GM12878 (cell line): ENCODE results near the gene MAP3K5. TPM values are rescaled to one million over a fixed set of nuclear protein-coding genes. Genes with fewer than 3 reads are reported as not detected.

Source experiments
- ATAC-seq: fragments of 200-7000 bp; cut with Tn5 transposase; 3 replicates; pipeline ENCODE4 v1.9.1; 2020; ENCODE audit warnings: mild to moderate bottlenecking, moderate library complexity
- BruUV-seq: library from RNA; stranded (reverse); fragments of 400-500 nt; replicated peaks from 2 replicates; lab custom pipeline; 2021; lab: Mats Ljungman, UMichigan
- CTCF ChIA-PET: fragments of 300-600 bp; sonication (Branson Sonifier 250); formaldehyde crosslinking; extraction: SDS; loops from one replicate; lab custom pipeline; 2021; ENCODE audit warnings: inconsistent platforms; lab: Yijun Ruan, JAX
- POLR2A ChIA-PET: fragments of 350-600 bp; formaldehyde crosslinking; extraction: SDS; loops from one replicate; lab custom pipeline; 2021; ENCODE audit warnings: inconsistent platforms; lab: Charles Lee
- RAD21 ChIA-PET: fragments of 300-600 bp; sonication (Branson Sonifier 250); formaldehyde crosslinking; loops from one replicate; lab custom pipeline; 2023; ENCODE audit warnings: antibody characterized with exemption; ENCODE audit not compliant: unreplicated experiment; lab: Charles Lee
- SMC1A ChIA-PET: fragments of 300-600 bp; sonication (Branson Sonifier 250); formaldehyde crosslinking; loops from one replicate; lab custom pipeline; 2023; ENCODE audit not compliant: unreplicated experiment, uncharacterized antibody; lab: Charles Lee
- DNase-seq: peaks from one replicate; pipeline ENCODE4 v3.0.0-alpha.2; 2011; ENCODE audit warnings: low read depth, low spot score
- FAIRE-seq: peaks from 3 replicates; lab custom pipeline; 2011; peaks lifted over from hg19 to GRCh38; lab: Jason Lieb, UNC
- H2AFZ ChIP-seq: 2 replicates; pipeline ENCODE4 v1.6.0; 2011; ENCODE audit warnings: low read depth, low read length, control low read depth; ENCODE audit not compliant: control insufficient read depth
- H3K27ac ChIP-seq: 2 replicates; pipeline ENCODE4 v1.5.1; 2011; ENCODE audit warnings: control low read depth; ENCODE audit not compliant: control insufficient read depth, insufficient read depth
- H3K27me3 ChIP-seq, 2 experiments: replicated peaks in 1 of 2; 2 replicates each; pipeline versions ENCODE4 v1.6.0 to v1.6.1; 2011; ENCODE audit warnings: low read length in 1 of 2; ENCODE audit not compliant: control insufficient read depth in 2 of 2, insufficient read depth in 2 of 2
- H3K36me3 ChIP-seq, 2 experiments: 2 replicates each; pipeline ENCODE4 v1.5.1; 2011; ENCODE audit warnings: low read length in 1 of 2; ENCODE audit not compliant: control insufficient read depth in 2 of 2, insufficient read depth in 2 of 2
- H3K4me1 ChIP-seq: 2 replicates; pipeline ENCODE4 v1.6.1; 2011; ENCODE audit warnings: mild to moderate bottlenecking, low read length, moderate library complexity, mixed read lengths; ENCODE audit not compliant: control insufficient read depth, insufficient read depth
- H3K4me2 ChIP-seq: 2 replicates; pipeline ENCODE4 v1.6.0; 2011; ENCODE audit warnings: control low read depth; ENCODE audit not compliant: control insufficient read depth, insufficient read depth
- H3K4me3 ChIP-seq: fragments of 200-600 bp; sonication (generic); 2 replicates; pipeline ENCODE4 v1.5.1; 2016
- H3K79me2 ChIP-seq: 2 replicates; pipeline ENCODE4 v1.6.0; 2011; ENCODE audit warnings: low read length; ENCODE audit not compliant: control insufficient read depth, insufficient read depth
- H3K9ac ChIP-seq: 2 replicates; pipeline ENCODE4 v1.8.0; 2011; ENCODE audit warnings: low read length, control low read depth, mixed read lengths; ENCODE audit not compliant: control insufficient read depth, insufficient read depth
- H3K9me3 ChIP-seq: replicated peaks from 3 replicates; pipeline ENCODE4 v1.5.1; 2011; ENCODE audit warnings: mild to moderate bottlenecking, low read length; ENCODE audit not compliant: control insufficient read depth, insufficient read depth
- H4K20me1 ChIP-seq: 2 replicates; pipeline ENCODE4 v1.6.0; 2011; ENCODE audit not compliant: control insufficient read depth, insufficient read depth
- BRCA1 ChIP-seq: IDR thresholded peaks from 2 replicates; pipeline ENCODE4 v1.6.1; 2011; ENCODE audit warnings: low read depth, low read length, improper control_type of control experiment
- EED ChIP-seq: sonication (generic); IDR thresholded peaks from 2 replicates; pipeline ENCODE4 v1.6.1; 2016; ENCODE audit warnings: antibody characterized with exemption, low read depth
- MXI1 ChIP-seq: fragments of 150-350 bp; IDR thresholded peaks from 2 replicates; pipeline ENCODE4 v1.6.1; 2011; ENCODE audit warnings: low read depth, mild to moderate bottlenecking, inconsistent platforms, low read length, improper control_type of control experiment
- RELA ChIP-seq: fragments of 450-650 bp; IDR thresholded peaks from 2 replicates; pipeline ENCODE4 v1.8.0; 2014; ENCODE audit warnings: borderline replicate concordance; ENCODE audit not compliant: partially characterized antibody
- ZNF207 ChIP-seq: fragments of 450-650 bp; IDR thresholded peaks from 2 replicates; pipeline ENCODE4 v1.6.1; 2014; ENCODE audit warnings: antibody characterized with exemption, mild to moderate bottlenecking, borderline replicate concordance
- WGBS: methylation state at CpG from one replicate; pipeline ENCODE4 v1.1.6; 2016; ENCODE audit warnings: low lambda C conversion rate; ENCODE audit not compliant: insufficient replicate concordance, insufficient coverage; ENCODE audit errors: missing lambda C conversion rate; 5-methylcytosine and 5-hydroxymethylcytosine counted together
- in situ Hi-C: fragments of 300-500 bp; cut with MboI; formaldehyde crosslinking; loops from 9 replicates; pipeline ENCODE4 v1.14.3; 2018; ENCODE audit warnings: mixed read lengths
- intact Hi-C: fragments of 100-400 bp; cut with micrococcal nuclease; formaldehyde crosslinking; loops from one replicate; pipeline ENCODE4 v1.14.2; 2022; ENCODE audit not compliant: unreplicated experiment
- polyA plus RNA-seq, 11 experiments: library from polyadenylated mRNA; depleted of rRNA in 4 of 11; unstranded in 6 of 11; stranded (reverse) in 5 of 11; fragments of >200 nt; fragmentation: Nextera tagmentation in 4 of 11; fragmentation: Illumina TruSeq in 1 of 11; extraction: Ambion mirVana in 4 of 11; extraction: Trizol in 1 of 11; gene quantifications; 1 replicate in 1 of 11; 2 replicates in 10 of 11; pipeline versions ENCODE4 v1.2.1 to v1.2.3, GENCODE V29; 2011 to 2016; ENCODE audit warnings: inconsistent platforms in 2 of 11, missing spikeins in 2 of 11, low read depth in 1 of 11
- total RNA-seq, 4 experiments: library from RNA; depleted of rRNA in 3 of 4; stranded (reverse); fragments of >200 nt in 3 of 4; fragmentation: Illumina TruSeq in 1 of 4; extraction: Trizol in 1 of 4; gene quantifications; 2 replicates each; pipeline versions ENCODE4 v1.2.1 to v1.2.3, GENCODE V29; 2013 to 2021
- TF ChIP-seq, protein P1 (sequence below): fragments of 450-650 bp; IDR thresholded peaks from 2 replicates; pipeline ENCODE4 v1.6.1; 2017; ENCODE audit warnings: mild to moderate bottlenecking

MAP3K5 gene
- total and polyA plus RNA-seq, 10 of the 15 experiments (the other 5 are each of a cell fraction or from before 2014, with no cell fraction given): 5.4 to 34.3 (median 26.4) TPM

DNA sequence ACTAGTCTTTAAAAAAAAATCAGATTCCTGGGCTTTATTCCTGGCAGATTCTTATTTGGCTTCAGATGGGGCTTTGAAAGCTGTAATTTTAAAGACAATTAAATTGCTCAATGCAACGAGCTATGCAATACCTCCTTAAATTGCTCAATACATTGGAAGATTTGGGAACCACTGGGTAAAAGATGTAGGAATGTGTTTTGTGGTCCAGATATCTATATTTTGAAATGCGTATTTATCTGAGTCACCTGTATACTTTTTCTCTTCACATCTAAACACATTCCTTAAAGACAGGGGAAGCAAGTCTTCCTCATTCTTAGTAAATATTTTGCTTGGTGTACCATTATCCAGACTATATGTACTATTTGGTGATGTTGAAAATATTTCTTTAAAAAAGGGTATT is 212.5 kb downstream of the MAP3K5 start:
- no TSS peak for BruUV-seq
- SMC1A ChIA-PET: interaction anchor here (1.3 kb wide), 1 partner anchor 13 kb away, joined by 3 read pairs; no protein-coding TSS in a partner anchor
- RAD21 ChIA-PET: no interaction called here
- CTCF ChIA-PET: interaction anchor here (0.8 kb wide), 1 partner anchor 213 kb away, joined by 3 read pairs; the partner anchor contains the start of gene MAP3K5
- intact Hi-C loops: loop anchor here (10.0 kb wide), 1 partner anchor 345 kb away; the partner anchor contains the start of gene SLC35D3
- DNase-seq (no peak), ATAC-seq (no peak)
- no peak overlapping the region for H3K4me3 ChIP-seq
- no peaks in the 10 kb centered on the region for H3K79me2 ChIP-seq
- no peak overlapping the region for H3K4me2 ChIP-seq
- H3K9me3 ChIP-seq: no peaks in the 10 kb centered on the region
- TF ChIP-seq EED (no peak), ZNF207 (no peak), MXI1 (no peak), RELA (no peak), BRCA1 (no peak)
- TF ChIP-seq, protein P1, sequence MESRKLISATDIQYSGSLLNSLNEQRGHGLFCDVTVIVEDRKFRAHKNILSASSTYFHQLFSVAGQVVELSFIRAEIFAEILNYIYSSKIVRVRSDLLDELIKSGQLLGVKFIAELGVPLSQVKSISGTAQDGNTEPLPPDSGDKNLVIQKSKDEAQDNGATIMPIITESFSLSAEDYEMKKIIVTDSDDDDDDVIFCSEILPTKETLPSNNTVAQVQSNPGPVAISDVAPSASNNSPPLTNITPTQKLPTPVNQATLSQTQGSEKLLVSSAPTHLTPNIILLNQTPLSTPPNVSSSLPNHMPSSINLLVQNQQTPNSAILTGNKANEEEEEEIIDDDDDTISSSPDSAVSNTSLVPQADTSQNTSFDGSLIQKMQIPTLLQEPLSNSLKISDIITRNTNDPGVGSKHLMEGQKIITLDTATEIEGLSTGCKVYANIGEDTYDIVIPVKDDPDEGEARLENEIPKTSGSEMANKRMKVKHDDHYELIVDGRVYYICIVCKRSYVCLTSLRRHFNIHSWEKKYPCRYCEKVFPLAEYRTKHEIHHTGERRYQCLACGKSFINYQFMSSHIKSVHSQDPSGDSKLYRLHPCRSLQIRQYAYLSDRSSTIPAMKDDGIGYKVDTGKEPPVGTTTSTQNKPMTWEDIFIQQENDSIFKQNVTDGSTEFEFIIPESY: no peak
- TF ChIP-seq, all 136 proteins: peak for 0
- Histone ChIP-seq H4K20me1 (no peaks in the 10 kb centered on the region), H3K4me1 (no peaks in the 10 kb centered on the region), H3K9ac (no peak overlapping the region), H3K27me3 (no peaks in the 10 kb centered on the region), H3K36me3 (peaks cover 4 to 55% of the 10 kb centered on the region in 2 experiments), H2AFZ (no peak overlapping the region), H3K27ac (no peak overlapping the region)
- 100% methylated on average over 2 of the region's 2 CpGs for WGBS
- POLR2A ChIA-PET: no interaction called here
- no peak for FAIRE-seq
- in situ Hi-C loops: no loop called here
